Suprapubic skin (tissue), 3 donors: ENCODE results near the gene CAMKK1.

ENCODE experiments used
- EP300 ChIP-seq: sonication (generic); formaldehyde crosslinking; IDR thresholded peaks from one replicate; pipeline ENCODE4 v1.6.1; 2017; ENCODE audit warnings: antibody characterized with exemption
- POLR2A ChIP-seq, 2 donors: fragments of 450-650 bp; IDR thresholded peaks; one replicate each; pipeline ENCODE4 v1.6.1; 2017; ENCODE audit warnings: antibody characterized with exemption in 2 of 2, mild to moderate bottlenecking in 2 of 2, moderate library complexity in 2 of 2
- TF ChIP-seq, protein P1 (sequence below), 2 donors: fragments of 200-600 bp in 1 of 2; fragments of 450-650 bp in 1 of 2; sonication (generic) in 1 of 2; IDR thresholded peaks; one replicate each; pipeline ENCODE4 v1.5.1; 2016 to 2019; ENCODE audit warnings: antibody characterized with exemption in 2 of 2, mild to moderate bottlenecking in 1 of 2, moderate library complexity in 1 of 2

DNA sequence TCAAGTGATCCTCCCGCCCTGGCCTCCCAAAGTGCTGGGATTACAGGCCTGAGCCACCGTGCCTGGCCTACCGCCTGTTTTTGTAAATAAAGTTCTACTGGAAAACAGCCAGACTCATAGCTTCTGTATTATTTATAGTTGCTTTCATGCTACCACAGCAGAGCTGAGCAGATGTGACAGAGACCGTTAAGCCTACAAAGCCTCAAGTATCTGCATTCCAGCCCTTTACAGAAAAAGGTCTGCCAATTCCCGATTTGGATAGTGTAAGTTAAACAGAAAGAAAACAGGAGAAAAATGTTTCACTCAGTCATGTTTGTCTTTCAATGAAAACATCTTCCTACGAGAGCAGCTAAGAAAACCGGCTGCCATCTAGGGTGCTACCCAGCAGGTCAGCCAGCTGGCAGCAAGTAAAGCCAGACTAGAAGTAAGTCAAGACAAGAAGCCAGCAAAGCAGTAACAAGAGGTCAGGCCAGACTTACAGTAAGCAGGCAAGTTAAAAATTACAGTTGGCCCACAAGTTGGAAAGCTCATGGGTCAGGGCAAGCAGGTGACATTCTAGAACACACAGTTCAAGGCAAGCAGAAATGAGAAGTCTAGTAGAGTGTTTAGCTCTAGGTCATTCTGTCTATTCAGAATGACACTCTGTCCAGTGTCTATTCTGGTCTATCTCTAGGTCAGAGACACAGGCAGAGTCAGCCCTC is 64.6 kb downstream of the CAMKK1 start:
- TF ChIP-seq POLR2A (IDR thresholded peaks at IDR 0.05) (no peak), EP300 (no peak)
- TF ChIP-seq, protein P1, sequence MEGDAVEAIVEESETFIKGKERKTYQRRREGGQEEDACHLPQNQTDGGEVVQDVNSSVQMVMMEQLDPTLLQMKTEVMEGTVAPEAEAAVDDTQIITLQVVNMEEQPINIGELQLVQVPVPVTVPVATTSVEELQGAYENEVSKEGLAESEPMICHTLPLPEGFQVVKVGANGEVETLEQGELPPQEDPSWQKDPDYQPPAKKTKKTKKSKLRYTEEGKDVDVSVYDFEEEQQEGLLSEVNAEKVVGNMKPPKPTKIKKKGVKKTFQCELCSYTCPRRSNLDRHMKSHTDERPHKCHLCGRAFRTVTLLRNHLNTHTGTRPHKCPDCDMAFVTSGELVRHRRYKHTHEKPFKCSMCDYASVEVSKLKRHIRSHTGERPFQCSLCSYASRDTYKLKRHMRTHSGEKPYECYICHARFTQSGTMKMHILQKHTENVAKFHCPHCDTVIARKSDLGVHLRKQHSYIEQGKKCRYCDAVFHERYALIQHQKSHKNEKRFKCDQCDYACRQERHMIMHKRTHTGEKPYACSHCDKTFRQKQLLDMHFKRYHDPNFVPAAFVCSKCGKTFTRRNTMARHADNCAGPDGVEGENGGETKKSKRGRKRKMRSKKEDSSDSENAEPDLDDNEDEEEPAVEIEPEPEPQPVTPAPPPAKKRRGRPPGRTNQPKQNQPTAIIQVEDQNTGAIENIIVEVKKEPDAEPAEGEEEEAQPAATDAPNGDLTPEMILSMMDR (IDR thresholded peaks at IDR 0.05), result no peak
